IMR-90 (cell line): Measurements from ENCODE around the gene EXO1. TPM values are rescaled to one million over a fixed set of nuclear protein-coding genes. Genes with fewer than 3 reads are reported as not detected.

Experiments
- ATAC-seq: fragments of 200-7000 bp; cut with Tn5 transposase; 2 replicates; pipeline ENCODE4 v1.9.1; 2020; ENCODE audit warnings: low read depth, mild to moderate bottlenecking, moderate library complexity
- BruUV-seq: library from RNA; stranded (reverse); fragments of 400-500 nt; replicated peaks from 2 replicates; lab custom pipeline; 2021; lab: Mats Ljungman, UMichigan
- CTCF ChIA-PET: fragments of 300-600 bp; formaldehyde crosslinking; extraction: SDS; loops from one replicate; lab custom pipeline; 2021; ENCODE audit warnings: antibody characterized with exemption; lab: Yijun Ruan, JAX
- POLR2A ChIA-PET: fragments of 300-600 bp; sonication (Branson Sonifier 250); formaldehyde crosslinking; loops from one replicate; lab custom pipeline; 2022; ENCODE audit warnings: antibody characterized with exemption; ENCODE audit not compliant: unreplicated experiment; lab: Charles Lee
- DNase-seq: peaks from one replicate; pipeline ENCODE4 v3.0.0; 2013
- H2AFZ ChIP-seq: replicated peaks from 2 replicates; pipeline ENCODE3; 2013; ENCODE audit warnings: low read length, mild to moderate bottlenecking; ENCODE audit not compliant: poor library complexity
- H2AK5ac ChIP-seq: 2 replicates; pipeline ENCODE4 v1.6.1; 2013; ENCODE audit warnings: low read depth, low read length, inconsistent platforms
- H2AK9ac ChIP-seq: replicated peaks from 2 replicates; pipeline ENCODE3; 2013; ENCODE audit warnings: mild to moderate bottlenecking, low read depth, low read length, moderate library complexity; ENCODE audit not compliant: poor library complexity
- H2BK120ac ChIP-seq: 2 replicates; pipeline ENCODE4 v1.6.1; 2013; ENCODE audit warnings: low read depth, low read length, inconsistent platforms
- H2BK15ac ChIP-seq: 3 replicates; pipeline ENCODE4 v1.6.1; 2013; ENCODE audit warnings: low read depth, low read length, inconsistent platforms
- H2BK20ac ChIP-seq: 2 replicates; pipeline ENCODE4 v1.6.1; 2013; ENCODE audit warnings: low read depth, mild to moderate bottlenecking, inconsistent platforms, low read length, moderate library complexity
- H2BK5ac ChIP-seq: 2 replicates; pipeline ENCODE4 v1.6.1; 2013; ENCODE audit warnings: mild to moderate bottlenecking, low read depth, low read length, inconsistent platforms; ENCODE audit not compliant: poor library complexity, severe bottlenecking
- H3K14ac ChIP-seq: replicated peaks from 2 replicates; pipeline ENCODE4 v1.6.1; 2013; ENCODE audit warnings: low read depth, low read length, inconsistent platforms
- H3K18ac ChIP-seq: 2 replicates; pipeline ENCODE4 v1.6.1; 2013; ENCODE audit warnings: low read depth, low read length, control low read depth
- H3K23ac ChIP-seq: 2 replicates; pipeline ENCODE4 v1.6.1; 2013; ENCODE audit warnings: low read depth, low read length, inconsistent platforms
- H3K27ac ChIP-seq: 2 replicates; pipeline ENCODE4 v1.5.1; 2013; ENCODE audit warnings: mild to moderate bottlenecking, control low read depth, low read length; ENCODE audit not compliant: insufficient read depth
- H3K27me3 ChIP-seq: 2 replicates; pipeline ENCODE4 v1.6.1; 2013; ENCODE audit warnings: low read length; ENCODE audit not compliant: control insufficient read depth, insufficient read depth
- H3K36me3 ChIP-seq: 2 replicates; pipeline ENCODE4 v1.6.1; 2013; ENCODE audit warnings: low read length, mixed read lengths; ENCODE audit not compliant: control insufficient read depth, insufficient read depth
- H3K4ac ChIP-seq: 2 replicates; pipeline ENCODE4 v1.6.1; 2013; ENCODE audit warnings: low read depth, low read length, inconsistent platforms
- H3K4me1 ChIP-seq: 2 replicates; pipeline ENCODE4 v1.6.1; 2013; ENCODE audit warnings: low read length, mixed read lengths; ENCODE audit not compliant: control insufficient read depth, insufficient read depth
- H3K4me2 ChIP-seq: 2 replicates; pipeline ENCODE4 v1.6.1; 2013; ENCODE audit warnings: low read depth, mild to moderate bottlenecking, control low read depth, low read length, moderate library complexity
- H3K4me3 ChIP-seq: 2 replicates; pipeline ENCODE4 v1.5.1; 2013; ENCODE audit warnings: low read depth, mild to moderate bottlenecking, control low read depth, low read length, moderate library complexity; ENCODE audit not compliant: insufficient read depth
- H3K56ac ChIP-seq: 2 replicates; pipeline ENCODE4 v1.6.1; 2013; ENCODE audit warnings: low read length, inconsistent platforms; ENCODE audit not compliant: insufficient read depth; ENCODE audit errors: extremely low read depth
- H3K79me1 ChIP-seq, 2 experiments: 2 replicates each; pipeline ENCODE4 v1.6.1; 2013; ENCODE audit warnings: low read length in 2 of 2, inconsistent platforms in 1 of 2, low read depth in 1 of 2
- H3K9ac ChIP-seq: 2 replicates; pipeline ENCODE4 v1.6.1; 2013; ENCODE audit warnings: low read depth, low read length, control low read depth
- H3K9me1 ChIP-seq: 2 replicates; pipeline ENCODE4 v1.6.1; 2013; ENCODE audit warnings: low read length, inconsistent platforms; ENCODE audit not compliant: insufficient read depth
- H3K9me3 ChIP-seq: 2 replicates; pipeline ENCODE4 v1.6.1; 2013; ENCODE audit warnings: low read length; ENCODE audit not compliant: control insufficient read depth, insufficient read depth
- H4K20me1 ChIP-seq: 2 replicates; pipeline ENCODE4 v1.6.1; 2013; ENCODE audit warnings: low read length, inconsistent platforms; ENCODE audit not compliant: insufficient read depth
- H4K5ac ChIP-seq: 2 replicates; pipeline ENCODE4 v1.6.1; 2013; ENCODE audit warnings: mild to moderate bottlenecking, low read depth, low read length, control low read depth
- H4K8ac ChIP-seq, 2 experiments: 2 replicates each; pipeline ENCODE4 v1.6.1; 2013; ENCODE audit warnings: low read depth in 2 of 2, low read length in 2 of 2, control low read depth in 1 of 2, inconsistent platforms in 1 of 2
- H4K91ac ChIP-seq: 2 replicates; pipeline ENCODE4 v1.6.1; 2013; ENCODE audit warnings: low read depth, low read length, inconsistent platforms; ENCODE audit not compliant: insufficient read depth
- BHLHE40 ChIP-seq: fragments of 150-350 bp; IDR thresholded peaks from 2 replicates; pipeline ENCODE4 v1.6.1; 2016; ENCODE audit warnings: mild to moderate bottlenecking, low read depth, low read length
- CEBPB ChIP-seq: IDR thresholded peaks from 2 replicates; pipeline ENCODE4 v1.6.1; 2012; ENCODE audit warnings: low read depth, low read length, improper control_type of control experiment
- CHD1 ChIP-seq: IDR thresholded peaks from 2 replicates; pipeline ENCODE4 v1.6.1; 2012; ENCODE audit warnings: low read depth, low read length, improper control_type of control experiment
- FOS ChIP-seq: fragments of 150-350 bp; IDR thresholded peaks from 2 replicates; pipeline ENCODE4 v1.6.1; 2016; ENCODE audit warnings: low read depth, low read length
- MAFK ChIP-seq: IDR thresholded peaks from 2 replicates; pipeline ENCODE4 v1.6.1; 2012; ENCODE audit warnings: low read depth, low read length, improper control_type of control experiment
- MAZ ChIP-seq: IDR thresholded peaks from 2 replicates; pipeline ENCODE4 v1.6.1; 2012; ENCODE audit warnings: low read depth, mild to moderate bottlenecking, low read length, improper control_type of control experiment, moderate library complexity, borderline replicate concordance
- MXI1 ChIP-seq: IDR thresholded peaks from 2 replicates; pipeline ENCODE4 v1.6.1; 2012; ENCODE audit warnings: low read depth, mild to moderate bottlenecking, low read length, moderate library complexity, borderline replicate concordance
- NFE2L2 ChIP-seq: fragments of 150-350 bp; IDR thresholded peaks from 2 replicates; pipeline ENCODE4 v1.6.1; 2016; ENCODE audit warnings: low read depth, mild to moderate bottlenecking, low read length
- POLR2A ChIP-seq: IDR thresholded peaks from 2 replicates; pipeline ENCODE4 v1.6.1; 2012; ENCODE audit warnings: mild to moderate bottlenecking, low read depth, low read length
- RAD21 ChIP-seq: IDR thresholded peaks from 2 replicates; pipeline ENCODE4 v1.6.1; 2012; ENCODE audit warnings: low read length, improper control_type of control experiment
- RCOR1 ChIP-seq: IDR thresholded peaks from 2 replicates; pipeline ENCODE4 v1.6.1; 2012; ENCODE audit warnings: mild to moderate bottlenecking, low read length, improper control_type of control experiment; ENCODE audit not compliant: insufficient replicate concordance
- RFX5 ChIP-seq: IDR thresholded peaks from 2 replicates; pipeline ENCODE4 v1.8.0; 2012; ENCODE audit warnings: low read depth, mild to moderate bottlenecking, low read length, moderate library complexity
- SMC3 ChIP-seq: fragments of 150-350 bp; IDR thresholded peaks from 2 replicates; pipeline ENCODE4 v1.6.1; 2016; ENCODE audit warnings: low read depth, mild to moderate bottlenecking, antibody characterized with exemption, low read length, moderate library complexity
- USF2 ChIP-seq: fragments of 150-350 bp; IDR thresholded peaks from 2 replicates; pipeline ENCODE4 v1.6.1; 2017; ENCODE audit warnings: mild to moderate bottlenecking, antibody characterized with exemption, low read length, low read depth
- WGBS, 2 experiments: methylation state at CpG; one replicate each; pipeline versions ENCODE4 v1.1.5 to v1.1.7; 2013; ENCODE audit warnings: missing lambda C conversion rate in 2 of 2; ENCODE audit not compliant: insufficient read length in 1 of 2; ENCODE audit errors: extremely low coverage in 2 of 2; 5-methylcytosine and 5-hydroxymethylcytosine counted together
- dilution Hi-C: fragments of 300-500 bp; cut with HindIII; formaldehyde crosslinking; loops from one replicate; pipeline ENCODE4 v1.14.3; 2018; ENCODE audit warnings: low sequenced_read_pairs; ENCODE audit not compliant: unreplicated experiment
- in situ Hi-C: fragments of 300-500 bp; cut with MboI; formaldehyde crosslinking; loops from 3 replicates; pipeline ENCODE4 v1.14.3; 2019; ENCODE audit warnings: low sequenced_read_pairs, inconsistent platforms, mixed read lengths
- intact Hi-C: fragments of 100-400 bp; cut with micrococcal nuclease; formaldehyde crosslinking; loops from 2 replicates; pipeline ENCODE4 v1.10.0; 2022
- polyA plus RNA-seq, 3 experiments: library from polyadenylated mRNA; depleted of rRNA; stranded (reverse); fragments of >200 nt; gene quantifications; 2 replicates each; pipeline ENCODE4 v1.2.3, GENCODE V29; 2012; ENCODE audit warnings: low replicate concordance in 1 of 3
- total RNA-seq: library from RNA; depleted of rRNA; stranded (reverse); fragments of >200 nt; gene quantifications from 2 replicates; pipeline ENCODE4 v1.2.3, GENCODE V29; 2012
- TF ChIP-seq, protein P1 (sequence below): fragments of 150-350 bp; IDR thresholded peaks from 2 replicates; pipeline ENCODE4 v1.6.1; 2016; ENCODE audit warnings: low read depth, mild to moderate bottlenecking, low read length, moderate library complexity, borderline replicate concordance
- TF ChIP-seq, protein P2 (sequence below): conservative IDR thresholded peaks from 2 replicates; pipeline ENCODE4 v1.5.1; 2012; ENCODE audit warnings: mild to moderate bottlenecking, low read depth, low read length, improper control_type of control experiment

EXO1 gene
- total and polyA plus RNA-seq, 2 of the 4 experiments (the other 2 are of a cell fraction) = 5.1 to 12.9 TPM

DNA sequence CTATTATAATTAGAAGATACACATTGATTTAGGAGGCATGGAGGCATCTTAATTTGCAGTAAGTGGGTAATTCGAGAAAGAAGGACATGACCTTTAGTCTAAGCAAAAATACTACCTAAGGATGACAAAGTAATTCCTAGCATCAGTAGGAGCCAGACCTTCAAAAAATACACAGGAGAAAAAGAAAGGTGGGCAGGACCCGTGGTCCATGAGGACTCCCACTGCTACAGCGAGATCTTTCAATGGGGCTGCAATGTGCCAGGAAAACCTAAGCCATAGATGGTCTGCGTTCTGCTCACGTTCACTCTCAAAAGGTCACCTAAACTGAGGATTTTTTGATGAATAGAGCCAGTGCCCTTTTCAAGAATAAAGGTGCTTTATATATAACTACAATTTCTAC is 10.6 kb upstream of the EXO1 start:
- H2BK120ac ChIP-seq = peak overlapping the region; percentile 99
- BruUV-seq = no TSS peak
- peak overlapping the region; percentile 8; the same call in 1 of the 2 replicates for H3K23ac ChIP-seq
- H3K9ac ChIP-seq = no peak overlapping the region
- H2BK15ac ChIP-seq = peak overlapping the region; percentile 97; the same call in 2 of the 3 replicates
- no peaks in the 10 kb centered on the region for H3K27me3 ChIP-seq
- no CpG with 5 or more reads among the region's 5 CpGs for WGBS, 2 experiments
- H2BK20ac ChIP-seq = peak overlapping the region; percentile 99
- no peak overlapping the region; the same call in 1 of the 2 replicates for H3K4me2 ChIP-seq
- DNase-seq = no peak
- peak overlapping the region; percentile 99 for H3K4ac ChIP-seq
- H4K91ac ChIP-seq = peak overlapping the region; percentile 96
- TF ChIP-seq MAFK = no peak
- TF ChIP-seq POLR2A = no peak
- TF ChIP-seq RCOR1 = no peak
- TF ChIP-seq RAD21 = no peak
- no peak for TF ChIP-seq USF2
- no peak for TF ChIP-seq CHD1
- no peak for TF ChIP-seq FOS
- TF ChIP-seq, protein P1, sequence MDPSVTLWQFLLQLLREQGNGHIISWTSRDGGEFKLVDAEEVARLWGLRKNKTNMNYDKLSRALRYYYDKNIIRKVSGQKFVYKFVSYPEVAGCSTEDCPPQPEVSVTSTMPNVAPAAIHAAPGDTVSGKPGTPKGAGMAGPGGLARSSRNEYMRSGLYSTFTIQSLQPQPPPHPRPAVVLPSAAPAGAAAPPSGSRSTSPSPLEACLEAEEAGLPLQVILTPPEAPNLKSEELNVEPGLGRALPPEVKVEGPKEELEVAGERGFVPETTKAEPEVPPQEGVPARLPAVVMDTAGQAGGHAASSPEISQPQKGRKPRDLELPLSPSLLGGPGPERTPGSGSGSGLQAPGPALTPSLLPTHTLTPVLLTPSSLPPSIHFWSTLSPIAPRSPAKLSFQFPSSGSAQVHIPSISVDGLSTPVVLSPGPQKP = no peak
- no peak for TF ChIP-seq BHLHE40
- TF ChIP-seq NFE2L2 = no peak
- TF ChIP-seq MAZ = no peak
- TF ChIP-seq RFX5 = no peak
- TF ChIP-seq SMC3 = no peak
- TF ChIP-seq CEBPB = no peak
- no peak for TF ChIP-seq MXI1
- TF ChIP-seq, protein P2, sequence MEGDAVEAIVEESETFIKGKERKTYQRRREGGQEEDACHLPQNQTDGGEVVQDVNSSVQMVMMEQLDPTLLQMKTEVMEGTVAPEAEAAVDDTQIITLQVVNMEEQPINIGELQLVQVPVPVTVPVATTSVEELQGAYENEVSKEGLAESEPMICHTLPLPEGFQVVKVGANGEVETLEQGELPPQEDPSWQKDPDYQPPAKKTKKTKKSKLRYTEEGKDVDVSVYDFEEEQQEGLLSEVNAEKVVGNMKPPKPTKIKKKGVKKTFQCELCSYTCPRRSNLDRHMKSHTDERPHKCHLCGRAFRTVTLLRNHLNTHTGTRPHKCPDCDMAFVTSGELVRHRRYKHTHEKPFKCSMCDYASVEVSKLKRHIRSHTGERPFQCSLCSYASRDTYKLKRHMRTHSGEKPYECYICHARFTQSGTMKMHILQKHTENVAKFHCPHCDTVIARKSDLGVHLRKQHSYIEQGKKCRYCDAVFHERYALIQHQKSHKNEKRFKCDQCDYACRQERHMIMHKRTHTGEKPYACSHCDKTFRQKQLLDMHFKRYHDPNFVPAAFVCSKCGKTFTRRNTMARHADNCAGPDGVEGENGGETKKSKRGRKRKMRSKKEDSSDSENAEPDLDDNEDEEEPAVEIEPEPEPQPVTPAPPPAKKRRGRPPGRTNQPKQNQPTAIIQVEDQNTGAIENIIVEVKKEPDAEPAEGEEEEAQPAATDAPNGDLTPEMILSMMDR = no peak
- no peak overlapping the region for H3K4me3 ChIP-seq
- intact Hi-C loops = no loop called here
- no peaks in the 10 kb centered on the region for H3K36me3 ChIP-seq
- dilution Hi-C loops = no loop called here
- H4K8ac ChIP-seq = peak overlapping the region in 1 of 2 experiments; percentile 87; a peak in 3 of 4 replicates
- ATAC-seq = no peak
- peak overlapping the region; percentile 98 for H3K27ac ChIP-seq
- no peaks in the 10 kb centered on the region for H3K9me3 ChIP-seq
- H3K9me1 ChIP-seq = peaks cover 6% of the 10 kb centered on the region
- H3K18ac ChIP-seq = peak overlapping the region; percentile 99
- H3K56ac ChIP-seq = peak overlapping the region; percentile 61
- H3K79me1 ChIP-seq = no peaks in the 10 kb centered on the region
- peak overlapping the region; percentile 88; the same call in 1 of the 2 replicates for H3K14ac ChIP-seq
- H2BK5ac ChIP-seq = peak overlapping the region; percentile 96
- CTCF ChIA-PET = interaction anchor here (0.7 to 1.4 kb wide), 3 partner anchors 14 to 305 kb away, joined by 3 to 8 read pairs (median 3); partner anchors contain the start of gene KMO
- H2AK9ac ChIP-seq = peak overlapping the region; percentile 21
- peaks cover 2% of the 10 kb centered on the region; the same call in 1 of the 2 replicates for H4K20me1 ChIP-seq
- H2AK5ac ChIP-seq = peak overlapping the region; percentile 98; the same call in 1 of the 2 replicates
- POLR2A ChIA-PET = no interaction called here
- in situ Hi-C loops = loop anchor here (5.0 kb wide), 2 partner anchors 225 to 315 kb away; no protein-coding TSS in a partner anchor
- peak overlapping the region; percentile 74 for H2AFZ ChIP-seq
- peak overlapping the region; percentile 98 for H4K5ac ChIP-seq
- H3K4me1 ChIP-seq = peaks cover 14% of the 10 kb centered on the region
